ENCODE results near the gene GARRE1. TPM values are rescaled to one million over a fixed set of nuclear protein-coding genes. Genes with fewer than 3 reads are reported as not detected.

Gene GARRE1
- total RNA-seq, 4 donors from 2014 or later = 27.6 to 36.6 (median 31.7) TPM

DNA sequence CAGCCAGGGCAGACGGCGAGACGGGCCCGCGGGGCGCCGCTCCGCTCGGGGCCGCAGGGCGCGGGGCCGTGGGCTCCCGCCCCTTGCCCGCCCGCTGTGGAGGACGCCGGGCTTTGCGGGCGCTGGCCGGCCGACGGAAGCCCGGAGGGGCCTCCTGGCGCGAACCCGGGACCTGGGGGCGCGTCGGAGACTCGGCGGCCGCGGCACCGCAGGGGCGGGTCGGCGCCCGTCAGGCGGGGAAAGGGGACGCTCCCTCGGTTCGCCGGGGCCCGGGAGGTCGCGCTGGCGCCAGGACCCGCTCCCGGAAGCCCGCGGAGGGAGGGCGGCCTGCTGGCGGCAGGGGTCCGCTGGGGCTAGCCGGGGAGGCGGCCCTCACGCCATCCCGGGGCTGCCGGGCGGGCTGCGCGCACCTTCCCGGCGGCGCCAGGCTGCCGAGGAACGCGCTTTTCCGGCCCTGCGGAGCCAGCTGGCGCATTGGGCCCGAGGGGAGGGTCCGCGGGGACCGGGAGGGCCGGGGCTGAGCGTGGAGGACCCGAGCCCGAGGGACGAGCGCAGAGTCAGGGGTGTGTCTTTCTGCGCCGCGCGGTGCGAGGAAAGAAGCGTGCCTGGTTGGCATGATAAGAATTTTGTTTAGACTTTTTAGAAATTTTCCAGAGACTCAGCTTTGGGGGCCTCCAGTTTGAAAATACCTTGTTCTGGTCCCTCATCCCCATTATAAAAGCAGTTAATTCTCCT is 511 bp downstream of the GARRE1 start:
- intact Hi-C loops (cut with DNase I; ENCODE audit: low total_unique reads) = no loop called here
- 0 to 1% methylated on average over 31 to 53 of the region's 88 CpGs for WGBS, 2 donors
- no peak for DNase-seq (ENCODE audit: low spot score in 2 of 2)
- TF ChIP-seq, protein P1, sequence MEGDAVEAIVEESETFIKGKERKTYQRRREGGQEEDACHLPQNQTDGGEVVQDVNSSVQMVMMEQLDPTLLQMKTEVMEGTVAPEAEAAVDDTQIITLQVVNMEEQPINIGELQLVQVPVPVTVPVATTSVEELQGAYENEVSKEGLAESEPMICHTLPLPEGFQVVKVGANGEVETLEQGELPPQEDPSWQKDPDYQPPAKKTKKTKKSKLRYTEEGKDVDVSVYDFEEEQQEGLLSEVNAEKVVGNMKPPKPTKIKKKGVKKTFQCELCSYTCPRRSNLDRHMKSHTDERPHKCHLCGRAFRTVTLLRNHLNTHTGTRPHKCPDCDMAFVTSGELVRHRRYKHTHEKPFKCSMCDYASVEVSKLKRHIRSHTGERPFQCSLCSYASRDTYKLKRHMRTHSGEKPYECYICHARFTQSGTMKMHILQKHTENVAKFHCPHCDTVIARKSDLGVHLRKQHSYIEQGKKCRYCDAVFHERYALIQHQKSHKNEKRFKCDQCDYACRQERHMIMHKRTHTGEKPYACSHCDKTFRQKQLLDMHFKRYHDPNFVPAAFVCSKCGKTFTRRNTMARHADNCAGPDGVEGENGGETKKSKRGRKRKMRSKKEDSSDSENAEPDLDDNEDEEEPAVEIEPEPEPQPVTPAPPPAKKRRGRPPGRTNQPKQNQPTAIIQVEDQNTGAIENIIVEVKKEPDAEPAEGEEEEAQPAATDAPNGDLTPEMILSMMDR (IDR thresholded peaks at IDR 0.05) = no peak
- no peak for TF ChIP-seq POLR2A (IDR thresholded peaks at IDR 0.05)
- H3K4me3 ChIP-seq (ENCODE audit: low read depth, poor library complexity, severe bottlenecking) = peak overlapping the region; percentile 70

DNA sequence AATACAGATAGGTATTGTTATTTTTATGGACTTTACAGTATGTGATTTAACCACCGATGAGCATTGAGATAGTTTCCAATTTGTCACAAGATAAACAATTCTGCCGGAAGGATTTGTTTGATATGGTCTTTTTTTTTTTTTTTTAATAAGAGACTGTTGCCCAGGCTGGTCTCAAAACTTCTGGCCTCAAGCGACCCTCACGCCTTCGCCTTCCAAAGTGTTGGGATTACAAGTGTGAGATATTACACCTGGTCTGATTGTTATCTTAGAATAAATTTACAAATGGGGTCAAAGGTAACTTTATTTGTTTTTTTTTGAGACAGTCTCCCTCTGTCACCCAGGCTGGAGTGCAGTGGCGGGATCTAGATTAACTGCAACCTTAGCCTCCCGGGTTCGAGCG is 1.2 kb downstream of the GARRE1 start:
- TF ChIP-seq POLR2A (IDR thresholded peaks at IDR 0.05) = no peak
- TF ChIP-seq, protein P1 (IDR thresholded peaks at IDR 0.05) = no peak
- H3K4me3 ChIP-seq (ENCODE audit: low read depth, poor library complexity, severe bottlenecking) = no peak overlapping the region
- DNase-seq (ENCODE audit: low spot score in 2 of 2) = no peak
- intact Hi-C loops (cut with DNase I; ENCODE audit: low total_unique reads) = no loop called here
- 52 to 58% methylated on average over 9 of the region's 9 CpGs for WGBS, 2 donors

DNA sequence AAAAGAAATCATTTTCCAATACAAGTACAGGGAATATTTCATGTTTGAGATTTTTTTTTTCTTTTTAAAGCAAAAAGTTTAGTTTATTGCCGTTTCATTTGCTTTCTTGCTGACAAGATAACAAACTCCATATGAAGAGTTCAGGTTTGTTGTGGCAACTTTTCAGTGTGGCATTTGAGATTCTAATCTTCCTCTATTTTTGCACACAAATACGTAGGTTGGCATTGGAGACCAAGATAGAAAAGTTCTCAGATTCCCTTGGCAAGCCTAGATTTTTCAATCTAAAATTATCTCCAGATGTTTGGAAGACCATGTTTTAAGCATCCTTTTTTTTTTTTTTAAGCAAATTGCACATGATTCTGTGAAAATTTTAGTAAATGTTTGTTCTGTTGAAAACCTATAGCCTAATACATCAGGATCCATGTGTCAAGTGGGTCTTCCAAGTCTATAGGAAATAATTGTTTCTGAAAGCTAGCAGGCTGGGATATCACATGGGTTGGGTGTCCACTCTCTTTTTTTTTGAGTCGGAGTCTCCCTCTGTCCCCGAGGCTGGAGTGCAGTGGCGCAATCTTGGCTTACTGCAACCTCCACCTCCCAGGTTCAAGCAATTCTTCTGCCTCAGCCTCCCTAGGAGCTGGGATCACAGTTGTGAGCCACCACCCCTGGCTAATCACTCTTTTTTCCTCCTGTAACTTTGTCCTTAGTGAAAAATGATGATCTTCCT is 2.6 kb downstream of the GARRE1 start:
- TF ChIP-seq, protein P1 (IDR thresholded peaks at IDR 0.05) = no peak
- TF ChIP-seq POLR2A (IDR thresholded peaks at IDR 0.05) = no peak
- no peak overlapping the region for H3K4me3 ChIP-seq (ENCODE audit: low read depth, poor library complexity, severe bottlenecking)
- WGBS, 2 donors = 39 to 42% methylated on average over 5 of the region's 5 CpGs
- intact Hi-C loops (cut with DNase I; ENCODE audit: low total_unique reads) = no loop called here
- peak in 1 of 2 donors; percentile 70 for DNase-seq (ENCODE audit: low spot score in 2 of 2)

DNA sequence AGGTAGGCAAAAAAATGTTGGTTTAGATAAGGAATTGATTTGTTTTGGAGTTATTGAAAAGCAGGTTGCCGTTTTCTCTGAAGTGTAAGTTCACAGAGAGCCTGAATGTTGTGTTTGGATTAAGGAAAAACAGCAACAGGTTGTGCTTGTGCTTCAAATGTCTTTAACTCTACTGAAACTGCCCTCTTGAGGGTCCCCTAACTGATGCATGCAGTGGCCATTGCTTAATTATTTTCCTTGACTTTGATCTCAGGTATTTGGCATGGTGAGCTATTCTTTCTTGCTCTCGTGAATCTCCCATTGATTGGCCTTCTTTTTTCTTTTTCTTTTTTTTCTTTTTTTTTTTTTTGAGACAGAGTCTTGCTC is 3.2 kb downstream of the GARRE1 start:
- WGBS, 2 donors = 72 to 74% methylated on average over 2 of the region's 2 CpGs
- no peak for DNase-seq (ENCODE audit: low spot score in 2 of 2)
- H3K4me3 ChIP-seq (ENCODE audit: low read depth, poor library complexity, severe bottlenecking) = no peak overlapping the region
- intact Hi-C loops (cut with DNase I; ENCODE audit: low total_unique reads) = no loop called here
- TF ChIP-seq, protein P1 (IDR thresholded peaks at IDR 0.05) = no peak
- no peak for TF ChIP-seq POLR2A (IDR thresholded peaks at IDR 0.05)

DNA sequence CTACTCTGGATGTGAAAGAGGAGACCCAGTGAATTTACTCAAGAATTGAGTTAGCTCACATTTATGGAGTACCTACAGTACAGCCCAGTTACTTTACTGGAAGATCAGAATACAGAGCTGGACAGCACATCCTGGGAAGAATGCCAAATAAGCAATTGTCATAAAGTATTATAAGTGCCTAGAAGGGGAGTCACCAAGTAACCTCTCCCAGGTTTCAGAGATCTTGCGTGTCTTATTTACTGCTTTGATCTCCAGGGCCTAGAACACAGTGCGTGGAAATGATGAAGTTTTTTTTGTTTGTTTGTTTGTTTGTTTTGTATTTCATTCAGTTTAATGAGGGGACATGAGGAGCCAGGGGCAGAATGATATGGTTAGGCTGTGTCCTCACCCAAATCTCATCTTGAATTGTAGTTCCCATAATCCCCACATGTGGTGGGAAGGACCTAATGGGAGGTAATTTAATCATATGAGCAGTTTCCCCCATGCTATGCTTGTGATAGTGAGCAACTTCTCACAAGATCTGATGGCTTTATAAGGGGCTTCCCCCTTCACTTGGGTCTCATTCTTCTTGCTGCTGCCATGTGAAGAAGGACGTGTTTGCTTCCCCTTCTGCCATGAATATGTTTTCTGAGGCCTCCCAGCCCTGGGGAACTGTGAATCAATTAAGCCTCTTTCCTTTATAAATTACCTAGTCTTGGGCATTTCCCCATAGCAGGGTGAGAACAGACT is 5.2 kb downstream of the GARRE1 start:
- DNase-seq (ENCODE audit: low spot score in 2 of 2) = no peak
- TF ChIP-seq, protein P1 (IDR thresholded peaks at IDR 0.05) = no peak
- no peak for TF ChIP-seq POLR2A (IDR thresholded peaks at IDR 0.05)
- intact Hi-C loops (cut with DNase I; ENCODE audit: low total_unique reads) = no loop called here
- WGBS, 2 donors = 81% methylated on average over 3 of the region's 3 CpGs
- H3K4me3 ChIP-seq (ENCODE audit: low read depth, poor library complexity, severe bottlenecking) = no peak overlapping the region
